Right kidney (tissue), 1 donor: ENCODE data around the gene STMN3.
"Not testable (repeated sequence)": the region's sequence is repeated elsewhere in the genome, so short reads cannot be mapped to it uniquely, and the experiment has no call there.

Source experiments
- DNase-seq: peaks from one replicate; pipeline ENCODE4 v3.0.0-alpha.2; 2016

The STMN3 gene

GRCh38 chr20:63657937-63658748 is 4.9 kb upstream of the STMN3 start, which contains the start of gene RTEL1:
Gene RTEL1, plus strand, starts transcription at chr20:63658312. Its CDS starts 1,091 bp downstream, at chr20:63659403.
- DNase-seq = peak; percentile 99

- no peak for DNase-seq
Observed at GRCh38 chr20:63657260-63657936, 4.2 kb upstream of the STMN3 start.

GRCh38 chr20:63656451-63656850 is 3.2 kb upstream of the STMN3 start:
- no peak for DNase-seq

- DNase-seq = no peak
Observed at GRCh38 chr20:63655249-63655648, 2.0 kb upstream of the STMN3 start.

GRCh38 chr20:63653974-63654668 is 897 bp upstream of the STMN3 start:
- peak; percentile 43 for DNase-seq

- peak; percentile 56 for DNase-seq
Observed at GRCh38 chr20:63652192-63652980, 838 bp downstream of the STMN3 start.

GRCh38 chr20:63651942-63652191 is 1.4 kb downstream of the STMN3 start:
- DNase-seq = no peak

GRCh38 chr20:63650486-63650885 is 2.7 kb downstream of the STMN3 start:
- DNase-seq = not testable (repeated sequence)

- no peak for DNase-seq
Observed at GRCh38 chr20:63648895-63649589, 4.2 kb downstream of the STMN3 start.

- no peak for DNase-seq
Observed at GRCh38 chr20:63648190-63648589, 5.0 kb downstream of the STMN3 start.

GRCh38 chr20:63645218-63645617 is 8.0 kb downstream of the STMN3 start:
- no peak for DNase-seq

- DNase-seq = no peak
Observed at GRCh38 chr20:63643946-63644345, 9.3 kb downstream of the STMN3 start.

- DNase-seq = no peak
Observed at GRCh38 chr20:63643499-63643898, 9.7 kb downstream of the STMN3 start.

- peak; percentile 40 for DNase-seq
Observed at GRCh38 chr20:63642527-63643247, 10.5 kb downstream of the STMN3 start.

GRCh38 chr20:63641792-63642523 is 11.3 kb downstream of the STMN3 start:
- peak; percentile 79 for DNase-seq

- DNase-seq = peak; percentile 80
Observed at GRCh38 chr20:63641146-63641791, 12.0 kb downstream of the STMN3 start.

GRCh38 chr20:63640686-63641085 is 12.5 kb downstream of the STMN3 start:
- DNase-seq = not testable (repeated sequence)

GRCh38 chr20:63640086-63640485 is 13.1 kb downstream of the STMN3 start:
- DNase-seq = no peak

GRCh38 chr20:63639093-63639975 is 13.9 kb downstream of the STMN3 start:
- no peak for DNase-seq
